NCI-H345 treated with DMSO at 0.1 percent for 48 hours (cell line): ENCODE results near the gene EPS8L3.
"Not testable (repeated sequence)": the region's sequence is repeated elsewhere in the genome, so short reads cannot be mapped to it uniquely, and the experiment has no call there.

Source experiments
- DNase-seq: peaks from one replicate; lab custom pipeline; 2025; ENCODE audit not compliant: unreplicated experiment; lab: John Stamatoyannopoulos, UW

The EPS8L3 gene

DNA sequence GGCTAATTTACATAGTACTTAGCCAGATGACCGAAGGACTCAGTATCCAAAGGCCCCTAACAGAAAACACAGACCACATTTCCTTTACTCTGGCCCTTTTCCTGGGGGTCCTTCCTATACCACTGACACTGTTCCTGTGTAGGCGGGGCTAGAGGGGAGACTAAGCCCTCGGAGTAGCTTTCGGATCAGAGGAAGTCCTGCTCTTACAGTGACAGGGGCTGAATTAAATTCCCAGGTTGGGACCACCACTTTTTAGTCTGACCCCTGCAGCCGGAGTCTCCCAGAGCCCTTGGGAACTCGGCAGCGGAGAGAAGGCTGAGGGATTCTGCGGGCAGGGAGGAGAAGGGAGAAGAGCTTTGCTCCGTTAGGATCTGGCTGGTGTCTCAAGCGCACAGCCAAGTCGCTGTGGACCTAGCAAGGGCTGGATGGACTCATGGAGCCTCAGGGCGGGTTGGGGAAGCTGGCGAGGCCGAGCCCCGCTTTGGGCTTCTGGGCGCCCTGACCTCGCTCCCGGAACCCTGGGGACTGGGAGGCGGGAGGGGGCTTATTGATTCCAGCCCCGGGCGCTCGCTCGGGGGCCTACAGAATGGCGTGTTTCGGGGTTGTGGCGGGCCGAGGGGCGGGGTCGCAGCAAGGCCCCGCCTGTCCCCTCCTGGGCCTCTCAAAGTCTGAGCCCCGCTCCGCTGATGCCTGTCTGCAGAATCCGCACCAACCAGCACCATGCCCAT, 52.0 kb downstream of the EPS8L3 start, which contains the start of gene GSTM5:
TSS of gene GSTM5 (plus strand) at position 659 of the 728 bp plus-strand sequence. CDS start at position 721, 62 bp downstream.
- not testable (repeated sequence) for DNase-seq

DNA sequence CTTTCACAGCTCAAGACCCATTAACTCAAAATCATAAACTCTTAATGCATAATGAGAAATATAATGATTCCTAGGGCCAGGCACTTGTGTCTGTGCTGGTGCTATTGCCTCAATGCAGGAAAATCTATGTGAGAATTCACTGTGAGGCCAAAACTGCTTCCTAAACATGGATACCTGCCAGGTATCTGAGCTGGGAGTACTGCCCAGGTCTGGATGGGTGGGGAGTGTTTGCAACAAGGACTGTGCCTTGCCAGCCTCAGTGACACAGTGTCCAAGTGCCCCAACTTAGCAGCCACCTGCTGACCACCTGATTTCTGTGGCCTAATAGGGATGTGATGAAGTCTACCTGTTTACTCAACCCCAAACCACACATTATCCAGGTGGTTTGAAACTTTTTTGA, 53.9 kb downstream of the EPS8L3 start:
- DNase-seq, result not testable (repeated sequence)

DNA sequence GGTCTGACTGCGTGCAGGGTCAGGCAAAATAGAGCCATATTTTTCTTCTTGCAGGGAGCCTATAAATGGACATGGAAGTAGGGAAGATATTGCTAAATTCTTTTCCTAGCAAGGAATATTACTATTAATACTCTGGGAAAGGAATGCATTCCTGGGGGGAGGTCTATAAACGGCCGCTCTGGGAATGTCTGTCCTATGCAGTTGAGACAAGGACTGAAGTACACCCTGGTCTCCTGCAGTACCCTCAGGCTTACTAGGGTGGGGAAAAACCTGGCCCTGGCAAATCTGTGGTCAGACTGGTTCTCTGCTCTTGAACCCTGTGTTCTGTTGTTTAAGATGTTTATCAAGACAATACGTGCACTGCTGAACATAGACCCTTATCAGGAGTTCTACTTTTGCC, 54.8 kb downstream of the EPS8L3 start:
- not testable (repeated sequence) for DNase-seq

DNA sequence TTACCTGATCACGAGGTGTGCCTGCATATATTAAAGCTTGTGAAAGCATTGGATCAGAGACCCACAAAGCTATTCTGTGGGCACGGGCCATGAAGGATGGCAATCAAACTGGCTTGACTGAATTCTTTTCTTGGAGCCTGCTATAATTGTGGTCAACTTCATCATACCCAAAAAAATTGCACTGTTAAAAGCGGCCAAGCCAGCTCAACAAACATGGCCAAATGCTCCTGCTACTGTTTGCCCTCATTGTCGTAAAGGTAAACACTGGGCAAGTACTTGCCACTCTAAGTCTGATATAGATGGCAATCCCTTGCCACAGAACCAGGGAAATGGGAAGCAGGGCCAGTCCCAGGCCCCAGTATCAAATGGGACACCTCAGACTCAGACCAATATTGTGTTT, 58.3 kb downstream of the EPS8L3 start:
- no peak for DNase-seq

DNA sequence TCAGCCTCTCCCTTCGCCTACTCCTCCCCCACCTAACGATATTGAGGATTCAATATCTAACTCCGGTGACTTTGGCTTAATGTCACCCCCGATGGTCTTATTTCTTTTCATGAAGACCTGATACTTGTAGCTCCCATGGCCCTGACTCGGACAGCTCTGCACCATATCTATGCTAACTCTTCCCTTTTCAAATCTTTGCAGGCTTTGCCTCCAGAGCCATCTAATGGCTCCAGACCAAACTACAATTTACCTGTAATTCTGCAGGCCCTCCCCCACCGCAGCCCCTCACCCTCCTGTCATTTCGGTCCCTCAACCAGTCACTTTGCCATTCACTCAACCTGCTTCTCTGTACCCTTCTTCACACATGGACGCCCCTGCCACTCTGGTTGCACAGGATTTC, 59.5 kb downstream of the EPS8L3 start:
- no peak for DNase-seq

DNA sequence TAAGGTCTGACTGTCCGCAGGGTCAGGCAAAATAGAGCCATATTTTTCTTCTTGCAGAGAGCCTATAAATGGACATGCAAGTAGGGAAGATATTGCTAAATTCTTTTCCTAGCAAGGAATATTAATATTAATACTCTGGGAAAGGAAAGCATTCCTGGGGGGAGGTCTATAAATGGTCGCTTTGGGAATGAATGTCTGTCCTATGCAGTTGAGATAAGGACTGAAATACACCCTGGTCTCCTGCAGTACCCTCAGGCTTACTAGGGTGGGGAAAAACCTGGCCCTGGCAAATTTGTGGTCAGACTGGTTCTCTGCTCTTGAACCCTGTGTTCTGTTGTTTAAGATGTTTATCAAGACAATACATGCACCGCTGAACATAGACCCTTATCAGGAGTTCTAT, 60.8 kb downstream of the EPS8L3 start:
- DNase-seq, result not testable (repeated sequence)
